Spinal cord (tissue), 10 donors: ENCODE measurements around the gene GZF1. TPM values are rescaled to one million over a fixed set of nuclear protein-coding genes. Genes with fewer than 3 reads are reported as not detected.

Experiments used
- DNase-seq, 6 donors: peaks; one replicate each; pipeline versions ENCODE4 v3.0.0 to v3.0.0-alpha.2; 2013 to 2015; ENCODE audit warnings: low spot score in 6 of 6, low read depth in 4 of 6
- H3K27ac ChIP-seq: one replicate; pipeline ENCODE4 v1.5.1; 2013; ENCODE audit warnings: low read depth, low read length, control low read depth
- H3K27me3 ChIP-seq: one replicate; pipeline ENCODE4 v1.6.1; 2013; ENCODE audit warnings: low read length; ENCODE audit not compliant: control insufficient read depth, insufficient read depth
- H3K36me3 ChIP-seq: one replicate; pipeline ENCODE4 v1.6.1; 2013; ENCODE audit warnings: low read length; ENCODE audit not compliant: control insufficient read depth, insufficient read depth
- H3K4me1 ChIP-seq: one replicate; pipeline ENCODE4 v1.6.1; 2013; ENCODE audit warnings: low read length; ENCODE audit not compliant: control insufficient read depth, insufficient read depth
- H3K4me3 ChIP-seq: one replicate; pipeline ENCODE4 v1.5.1; 2013; ENCODE audit warnings: low read depth, low read length, control low read depth
- H3K9me3 ChIP-seq: one replicate; pipeline ENCODE4 v1.6.1; 2013; ENCODE audit warnings: low read length; ENCODE audit not compliant: control insufficient read depth, insufficient read depth
- WGBS: methylation state at CpG from one replicate; pipeline ENCODE4 v1.1.5; 2013; ENCODE audit warnings: missing lambda C conversion rate; ENCODE audit not compliant: insufficient coverage; 5-methylcytosine and 5-hydroxymethylcytosine counted together
- polyA plus RNA-seq, 2 donors: library from polyadenylated mRNA; unstranded; fragments of 120-200 nt; gene quantifications; one replicate each; pipeline ENCODE4 v1.2.1, GENCODE V29; 2013; ENCODE audit not compliant: insufficient read length in 2 of 2
- total RNA-seq, 2 donors: library from RNA; depleted of rRNA in 1 of 2; stranded (reverse); fragments of 120-200 nt in 1 of 2; fragments of >200 nt in 1 of 2; gene quantifications; one replicate each; pipeline versions ENCODE4 v1.2.3 to v1.2.4, GENCODE V29; 2013 to 2014
- donor health status: healthy.

Gene GZF1
- total and polyA plus RNA-seq, 4 donors = 21.1 to 23.7 (median 22.7) TPM

- no peak for DNase-seq
- WGBS = no CpG with 5 or more reads among the region's 1 CpG
- Histone ChIP-seq H3K9me3 (no peaks in the 10 kb centered on the region), H3K27me3 (no peaks in the 10 kb centered on the region), H3K4me3 (no peak overlapping the region), H3K4me1 (peaks cover 20% of the 10 kb centered on the region), H3K36me3 (peaks cover 26% of the 10 kb centered on the region), H3K27ac (no peak overlapping the region)
Observed at GRCh38 chr20:23366384-23366783, 4.4 kb downstream of the GZF1 start.

- no peaks in the 10 kb centered on the region for H3K9me3 ChIP-seq
- no peak overlapping the region for H3K4me3 ChIP-seq
- peaks cover 31% of the 10 kb centered on the region for H3K36me3 ChIP-seq
- H3K27me3 ChIP-seq = no peaks in the 10 kb centered on the region
- no peak overlapping the region for H3K27ac ChIP-seq
- no peak for DNase-seq
- peaks cover 13% of the 10 kb centered on the region for H3K4me1 ChIP-seq
Observed at GRCh38 chr20:23367770-23368169, 5.8 kb downstream of the GZF1 start.

DNA sequence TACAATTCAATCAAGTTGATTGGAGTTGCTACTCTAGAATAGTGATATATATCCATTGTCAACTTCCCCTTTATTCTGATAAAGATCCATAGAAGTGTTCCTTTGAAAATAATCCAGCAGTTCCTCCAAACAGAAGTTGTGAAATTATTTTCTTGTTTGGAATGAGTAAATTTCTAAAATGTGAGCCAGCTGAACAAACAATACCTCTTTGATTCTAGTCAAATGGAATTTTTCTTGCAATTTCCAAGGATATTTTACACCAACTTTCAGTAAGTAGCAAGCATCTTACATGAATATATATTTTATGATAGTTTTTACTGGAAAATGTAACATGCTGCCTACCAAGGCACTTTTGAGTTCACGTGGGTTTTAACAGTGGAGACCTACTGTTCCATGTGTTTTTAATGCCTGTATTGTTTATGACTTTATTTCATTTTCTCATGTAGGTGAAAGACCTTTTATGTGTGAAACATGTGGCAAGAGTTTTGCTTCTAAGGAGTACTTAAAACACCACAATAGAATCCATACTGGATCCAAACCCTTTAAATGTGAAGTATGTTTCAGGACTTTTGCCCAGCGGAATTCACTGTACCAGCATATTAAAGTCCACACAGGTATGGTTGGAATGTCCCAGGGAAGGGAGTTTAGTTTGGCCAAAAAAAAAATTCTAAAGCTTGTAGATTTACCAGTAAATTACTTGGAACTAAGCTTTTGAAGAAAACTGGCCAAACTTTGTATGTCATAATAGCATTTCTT is 6.5 kb downstream of the GZF1 start:
- no peaks in the 10 kb centered on the region for H3K9me3 ChIP-seq
- H3K4me3 ChIP-seq = no peak overlapping the region
- peaks cover 6% of the 10 kb centered on the region for H3K4me1 ChIP-seq
- no peak for DNase-seq
- H3K27me3 ChIP-seq = no peaks in the 10 kb centered on the region
- WGBS = no CpG with 5 or more reads among the region's 2 CpGs
- peaks cover 31% of the 10 kb centered on the region for H3K36me3 ChIP-seq
- H3K27ac ChIP-seq = no peak overlapping the region

GRCh38 chr20:23369072-23369823 is 7.3 kb downstream of the GZF1 start:
- peaks cover 34% of the 10 kb centered on the region for H3K36me3 ChIP-seq
- H3K27ac ChIP-seq = no peak overlapping the region
- H3K4me3 ChIP-seq = no peak overlapping the region
- WGBS = 93% methylated on average over 13 of the region's 14 CpGs
- peaks cover 5% of the 10 kb centered on the region for H3K4me1 ChIP-seq
- no peak for DNase-seq
- H3K9me3 ChIP-seq = no peaks in the 10 kb centered on the region
- H3K27me3 ChIP-seq = no peaks in the 10 kb centered on the region

GRCh38 chr20:23370274-23370673 is 8.3 kb downstream of the GZF1 start:
- H3K36me3 ChIP-seq = peaks cover 26% of the 10 kb centered on the region
- no peak overlapping the region for H3K27ac ChIP-seq
- H3K4me1 ChIP-seq = peaks cover 5% of the 10 kb centered on the region
- no peak for DNase-seq
- H3K27me3 ChIP-seq = no peaks in the 10 kb centered on the region
- no peak overlapping the region for H3K4me3 ChIP-seq
- WGBS = 81% methylated on average over 2 of the region's 5 CpGs
- no peaks in the 10 kb centered on the region for H3K9me3 ChIP-seq

DNA sequence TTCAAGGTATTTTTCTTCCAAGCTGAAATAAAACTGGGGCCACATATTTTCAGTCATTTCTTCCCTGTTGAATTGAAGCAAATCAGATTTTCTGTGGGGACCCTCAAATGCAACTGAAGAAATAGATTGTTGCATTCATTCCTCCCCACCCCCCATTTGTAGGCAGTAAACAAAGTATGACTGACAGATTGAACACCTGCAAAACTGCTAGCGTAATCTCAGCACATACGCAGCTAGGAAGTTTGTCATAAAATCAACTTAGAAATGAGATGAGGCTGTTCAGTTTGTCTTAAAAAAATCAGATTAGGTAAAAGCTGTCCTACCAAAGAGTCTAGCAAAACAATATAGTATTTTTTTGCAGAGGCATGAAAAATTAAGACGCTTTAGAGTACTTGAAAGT is 8.9 kb downstream of the GZF1 start:
- no peak for DNase-seq
- Histone ChIP-seq H3K4me1 (peaks cover 2% of the 10 kb centered on the region), H3K4me3 (no peak overlapping the region), H3K9me3 (no peaks in the 10 kb centered on the region), H3K36me3 (peaks cover 25% of the 10 kb centered on the region), H3K27me3 (no peaks in the 10 kb centered on the region), H3K27ac (no peak overlapping the region)
- WGBS = 100% methylated on average over 2 of the region's 3 CpGs

GRCh38 chr20:23371496-23371895 is 9.5 kb downstream of the GZF1 start:
- no peak for DNase-seq
- H3K36me3 ChIP-seq = peaks cover 23% of the 10 kb centered on the region
- H3K9me3 ChIP-seq = no peaks in the 10 kb centered on the region
- 100% methylated on average over 1 of the region's 4 CpGs for WGBS
- H3K27ac ChIP-seq = no peak overlapping the region
- H3K4me1 ChIP-seq = no peaks in the 10 kb centered on the region
- H3K4me3 ChIP-seq = no peak overlapping the region
- H3K27me3 ChIP-seq = no peaks in the 10 kb centered on the region

DNA sequence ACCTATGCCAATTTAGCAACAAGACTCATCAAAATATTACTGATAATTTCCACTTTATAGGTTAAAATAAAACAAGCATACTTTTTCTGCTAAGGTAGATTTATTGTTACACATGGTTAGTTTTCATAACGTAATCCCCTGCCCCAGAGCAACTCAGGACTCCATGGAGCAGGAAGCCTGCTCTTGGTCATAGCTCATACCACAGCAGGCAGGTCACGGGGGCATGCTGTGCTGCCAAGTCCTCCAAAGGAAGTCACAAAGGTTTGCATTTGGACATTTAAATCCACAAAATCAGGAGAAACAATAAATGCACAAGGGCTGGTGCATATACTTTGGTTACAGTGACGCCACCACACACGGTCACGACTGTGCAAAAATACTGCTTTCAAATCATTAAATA is 12.5 kb downstream of the GZF1 start:
- Histone ChIP-seq H3K4me1 (no peaks in the 10 kb centered on the region), H3K9me3 (no peaks in the 10 kb centered on the region), H3K27me3 (no peaks in the 10 kb centered on the region), H3K36me3 (peaks cover 24% of the 10 kb centered on the region), H3K27ac (no peak overlapping the region), H3K4me3 (no peak overlapping the region)
- no peak for DNase-seq
- WGBS = 96% methylated on average over 4 of the region's 5 CpGs

DNA sequence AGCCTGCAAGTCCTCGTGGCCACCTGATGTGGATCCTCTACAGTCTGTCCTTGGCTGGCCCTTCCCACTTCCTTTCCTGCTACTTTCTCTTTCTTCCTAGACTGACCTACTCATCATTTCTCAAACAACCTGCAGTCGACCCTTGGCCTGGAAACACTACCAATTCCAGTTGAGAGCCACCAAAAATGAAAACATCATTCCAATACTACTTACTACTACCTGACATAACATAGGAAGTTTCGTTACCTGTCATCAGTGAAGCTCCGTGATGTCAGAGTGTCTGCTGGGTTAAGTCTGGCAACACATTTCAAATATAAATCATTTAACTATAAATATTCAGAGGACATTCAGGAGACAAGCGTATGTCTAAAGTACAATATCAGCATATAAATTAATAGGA is 13.8 kb downstream of the GZF1 start:
- DNase-seq = no peak
- Histone ChIP-seq H3K27me3 (no peaks in the 10 kb centered on the region), H3K4me1 (peaks cover 3% of the 10 kb centered on the region), H3K27ac (no peak overlapping the region), H3K9me3 (no peaks in the 10 kb centered on the region), H3K36me3 (peaks cover 16% of the 10 kb centered on the region), H3K4me3 (no peak overlapping the region)
- WGBS = 94% methylated on average over 1 of the region's 5 CpGs

DNA sequence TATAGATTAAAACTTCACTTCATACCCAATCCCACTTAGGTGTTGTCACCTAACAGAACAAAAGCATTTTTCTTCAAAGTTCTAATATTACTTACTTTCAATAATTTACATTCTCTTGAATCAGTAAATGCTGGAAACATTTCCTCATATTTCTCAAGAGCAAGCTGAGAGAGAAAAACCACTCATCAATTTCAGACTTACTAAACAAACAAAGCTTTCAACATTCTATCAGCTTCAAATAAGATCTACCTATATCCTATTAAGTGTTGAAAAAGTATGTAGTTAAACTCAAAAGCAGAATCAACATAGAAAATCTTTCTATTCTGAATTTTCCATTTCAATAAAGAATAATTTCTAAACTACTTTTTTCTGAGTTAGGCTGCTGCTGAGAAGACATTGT is 17.8 kb downstream of the GZF1 start:
- DNase-seq = no peak
- Histone ChIP-seq H3K4me1 (peaks cover 7% of the 10 kb centered on the region), H3K4me3 (no peak overlapping the region), H3K36me3 (peaks cover 17% of the 10 kb centered on the region), H3K9me3 (no peaks in the 10 kb centered on the region), H3K27ac (no peak overlapping the region), H3K27me3 (no peaks in the 10 kb centered on the region)
